ENCODE data around the gene COL23A1. TPM values are rescaled to one million over a fixed set of nuclear protein-coding genes. Genes with fewer than 3 reads are reported as not detected.

COL23A1 gene
- total RNA-seq, 1 experiment from 2014 or later: not detected

DNA sequence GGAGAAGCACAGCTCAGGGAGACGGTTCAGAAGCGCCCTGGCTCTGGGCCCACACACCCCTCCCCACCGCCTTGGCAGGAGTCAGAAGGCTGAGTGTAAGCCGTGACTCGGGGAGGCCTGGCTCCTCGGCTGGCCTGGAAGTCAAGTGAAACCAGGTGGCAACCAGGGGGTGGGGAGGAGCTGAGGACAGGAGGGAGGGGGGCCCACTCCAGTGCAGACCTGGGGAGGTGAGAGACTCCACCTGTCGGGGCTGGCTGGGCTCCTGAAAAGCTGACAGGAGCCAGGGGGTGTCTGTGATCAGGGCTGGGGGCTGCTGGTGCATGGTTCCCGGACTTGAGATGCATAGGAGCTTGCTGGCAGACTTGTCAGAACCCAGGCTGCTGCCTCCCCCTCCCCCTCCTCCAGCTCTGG is 207.4 kb downstream of the COL23A1 start:
- no peaks in the 10 kb centered on the region for H3K36me3 ChIP-seq (ENCODE audit: insufficient read depth, low read length, poor library complexity, severe bottlenecking)
- no peaks in the 10 kb centered on the region for H3K27me3 ChIP-seq (replicated peaks; ENCODE audit: insufficient read depth, low read depth, low read length, poor library complexity)
- H3K4me3 ChIP-seq (ENCODE audit: low read depth, low read length, poor library complexity, severe bottlenecking): no peak overlapping the region
- BruUV-seq (replicated peaks): no TSS peak
- no peaks in the 10 kb centered on the region for H3K4me1 ChIP-seq (ENCODE audit: insufficient read depth, low read length, poor library complexity, severe bottlenecking)
- intact Hi-C loops (cut with micrococcal nuclease; ENCODE audit: unreplicated experiment): no loop called here
- POLR2A ChIA-PET (ENCODE audit: low non-redundant PET): no interaction called here
- no peak for DNase-seq (ENCODE audit: low spot score)
- H3K9me3 ChIP-seq (ENCODE audit: low read depth, low read length, poor library complexity, severe bottlenecking): no peaks in the 10 kb centered on the region
- no peak for TF ChIP-seq EZH2 (IDR thresholded peaks at IDR 0.05; ENCODE audit: borderline replicate concordance, low read depth, low read length, poor library complexity, severe bottlenecking)
- TF ChIP-seq, protein P1, sequence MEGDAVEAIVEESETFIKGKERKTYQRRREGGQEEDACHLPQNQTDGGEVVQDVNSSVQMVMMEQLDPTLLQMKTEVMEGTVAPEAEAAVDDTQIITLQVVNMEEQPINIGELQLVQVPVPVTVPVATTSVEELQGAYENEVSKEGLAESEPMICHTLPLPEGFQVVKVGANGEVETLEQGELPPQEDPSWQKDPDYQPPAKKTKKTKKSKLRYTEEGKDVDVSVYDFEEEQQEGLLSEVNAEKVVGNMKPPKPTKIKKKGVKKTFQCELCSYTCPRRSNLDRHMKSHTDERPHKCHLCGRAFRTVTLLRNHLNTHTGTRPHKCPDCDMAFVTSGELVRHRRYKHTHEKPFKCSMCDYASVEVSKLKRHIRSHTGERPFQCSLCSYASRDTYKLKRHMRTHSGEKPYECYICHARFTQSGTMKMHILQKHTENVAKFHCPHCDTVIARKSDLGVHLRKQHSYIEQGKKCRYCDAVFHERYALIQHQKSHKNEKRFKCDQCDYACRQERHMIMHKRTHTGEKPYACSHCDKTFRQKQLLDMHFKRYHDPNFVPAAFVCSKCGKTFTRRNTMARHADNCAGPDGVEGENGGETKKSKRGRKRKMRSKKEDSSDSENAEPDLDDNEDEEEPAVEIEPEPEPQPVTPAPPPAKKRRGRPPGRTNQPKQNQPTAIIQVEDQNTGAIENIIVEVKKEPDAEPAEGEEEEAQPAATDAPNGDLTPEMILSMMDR (conservative IDR thresholded peaks at IDR 0.05; ENCODE audit: low read depth, low read length): no peak
- CTCF ChIA-PET: no interaction called here
- no peak overlapping the region for H3K27ac ChIP-seq (ENCODE audit: low read depth, low read length, poor library complexity, severe bottlenecking)

DNA sequence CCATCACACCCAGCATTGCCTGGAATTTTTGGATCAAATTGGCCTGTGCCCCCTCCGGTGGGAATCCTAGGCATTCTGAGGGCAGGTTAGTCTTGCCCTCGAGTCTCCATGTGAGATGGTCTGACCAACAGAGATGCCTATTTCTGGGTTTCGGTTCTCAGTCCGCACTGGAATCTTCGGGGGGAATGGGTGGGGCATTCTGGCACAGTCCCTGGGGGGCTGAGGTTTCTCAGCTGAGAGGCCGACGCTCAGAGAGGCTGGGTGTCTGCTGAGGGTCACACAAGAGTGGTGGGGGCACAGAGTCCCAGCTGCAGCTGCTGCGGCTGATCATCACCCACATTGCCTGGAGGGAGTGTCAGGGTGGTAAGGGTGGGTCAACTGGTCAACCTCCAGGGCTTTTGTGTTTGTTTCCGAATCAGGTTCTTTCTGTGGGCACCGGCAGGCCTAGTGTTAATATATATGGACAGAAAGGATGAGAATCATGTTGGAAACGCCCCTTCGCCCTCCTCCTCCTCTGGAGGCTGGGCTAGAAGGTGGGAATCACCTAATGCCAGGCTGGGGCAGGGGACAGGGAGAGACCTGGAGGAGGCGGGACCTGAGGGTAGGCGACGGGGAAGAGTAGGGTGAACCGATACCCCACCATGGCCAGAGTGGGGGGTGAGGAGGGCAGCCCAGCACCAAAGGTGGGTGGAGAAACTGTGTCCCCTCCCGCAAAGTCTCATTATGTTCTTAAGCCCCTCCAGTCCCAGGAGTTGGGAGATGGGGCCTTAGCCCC is 208.1 kb downstream of the COL23A1 start:
- Histone ChIP-seq H3K36me3 (ENCODE audit: insufficient read depth, low read length, poor library complexity, severe bottlenecking) (no peaks in the 10 kb centered on the region), H3K9me3 (ENCODE audit: low read depth, low read length, poor library complexity, severe bottlenecking) (no peaks in the 10 kb centered on the region), H3K27me3 (replicated peaks; ENCODE audit: insufficient read depth, low read depth, low read length, poor library complexity) (no peaks in the 10 kb centered on the region), H3K4me3 (ENCODE audit: low read depth, low read length, poor library complexity, severe bottlenecking) (no peak overlapping the region), H3K27ac (ENCODE audit: low read depth, low read length, poor library complexity, severe bottlenecking) (no peak overlapping the region), H3K4me1 (ENCODE audit: insufficient read depth, low read length, poor library complexity, severe bottlenecking) (no peaks in the 10 kb centered on the region)
- DNase-seq (ENCODE audit: low spot score): no peak
- BruUV-seq (replicated peaks): no TSS peak
- TF ChIP-seq, protein P1 (conservative IDR thresholded peaks at IDR 0.05; ENCODE audit: low read depth, low read length): no peak
- TF ChIP-seq EZH2 (IDR thresholded peaks at IDR 0.05; ENCODE audit: borderline replicate concordance, low read depth, low read length, poor library complexity, severe bottlenecking): no peak
- POLR2A ChIA-PET (ENCODE audit: low non-redundant PET): no interaction called here
- intact Hi-C loops (cut with micrococcal nuclease; ENCODE audit: unreplicated experiment): no loop called here
- CTCF ChIA-PET: no interaction called here

DNA sequence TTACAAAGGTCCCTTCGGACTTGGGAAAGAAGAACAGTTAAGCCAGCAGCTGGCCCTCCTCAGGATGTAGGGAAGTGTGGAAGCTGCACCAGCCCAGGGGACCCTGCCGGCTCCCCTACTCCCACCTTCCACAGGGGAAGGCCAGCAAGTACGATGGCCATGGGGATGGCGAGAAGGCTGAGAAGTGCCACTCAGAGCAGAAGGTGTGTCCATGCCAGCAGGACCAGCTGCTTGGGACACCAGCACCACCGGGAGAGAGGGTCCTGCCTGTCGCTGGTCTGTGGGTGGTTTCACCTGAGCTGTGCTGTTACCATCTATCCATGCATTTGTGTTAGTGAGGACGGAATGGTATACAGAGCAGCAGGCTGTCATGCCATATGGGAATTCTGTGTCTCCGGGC is 209.0 kb downstream of the COL23A1 start:
- H3K27me3 ChIP-seq (replicated peaks; ENCODE audit: insufficient read depth, low read depth, low read length, poor library complexity): no peaks in the 10 kb centered on the region
- no peaks in the 10 kb centered on the region for H3K9me3 ChIP-seq (ENCODE audit: low read depth, low read length, poor library complexity, severe bottlenecking)
- no peaks in the 10 kb centered on the region for H3K36me3 ChIP-seq (ENCODE audit: insufficient read depth, low read length, poor library complexity, severe bottlenecking)
- no peak for DNase-seq (ENCODE audit: low spot score)
- no peaks in the 10 kb centered on the region for H3K4me1 ChIP-seq (ENCODE audit: insufficient read depth, low read length, poor library complexity, severe bottlenecking)
- no peak overlapping the region for H3K4me3 ChIP-seq (ENCODE audit: low read depth, low read length, poor library complexity, severe bottlenecking)
- H3K27ac ChIP-seq (ENCODE audit: low read depth, low read length, poor library complexity, severe bottlenecking): no peak overlapping the region
- no TSS peak for BruUV-seq (replicated peaks)
- CTCF ChIA-PET: no interaction called here
- POLR2A ChIA-PET (ENCODE audit: low non-redundant PET): no interaction called here
- TF ChIP-seq, protein P1 (conservative IDR thresholded peaks at IDR 0.05; ENCODE audit: low read depth, low read length): no peak
- TF ChIP-seq EZH2 (IDR thresholded peaks at IDR 0.05; ENCODE audit: borderline replicate concordance, low read depth, low read length, poor library complexity, severe bottlenecking): no peak
- intact Hi-C loops (cut with micrococcal nuclease; ENCODE audit: unreplicated experiment): no loop called here
